Left hindlimb (tissue), 1 donor: ENCODE data around the gene CCDC80.

Experiments
- DNase-seq: peaks from one replicate; pipeline ENCODE4 v3.0.0-alpha.2; 2018

CCDC80 gene

DNA sequence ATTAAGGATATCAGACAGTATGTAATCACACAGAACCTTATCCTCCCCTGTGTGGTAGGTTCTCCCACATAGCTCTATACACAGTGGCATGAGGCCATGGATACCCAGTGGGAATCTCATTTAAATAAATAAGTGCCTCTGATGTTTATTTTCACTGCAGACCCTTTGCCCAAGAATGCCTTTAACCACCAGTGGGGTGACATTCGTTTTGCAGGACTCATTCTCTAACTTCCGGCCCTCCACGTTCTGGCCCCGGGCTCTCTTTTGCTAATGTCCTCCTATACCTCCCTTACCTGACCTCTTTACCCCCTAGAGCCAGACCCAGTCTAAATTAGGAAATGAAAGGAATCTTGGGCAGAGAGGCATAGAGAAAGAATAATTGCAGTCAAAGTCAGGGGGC is 8.3 kb downstream of the CCDC80 start:
- no peak for DNase-seq

DNA sequence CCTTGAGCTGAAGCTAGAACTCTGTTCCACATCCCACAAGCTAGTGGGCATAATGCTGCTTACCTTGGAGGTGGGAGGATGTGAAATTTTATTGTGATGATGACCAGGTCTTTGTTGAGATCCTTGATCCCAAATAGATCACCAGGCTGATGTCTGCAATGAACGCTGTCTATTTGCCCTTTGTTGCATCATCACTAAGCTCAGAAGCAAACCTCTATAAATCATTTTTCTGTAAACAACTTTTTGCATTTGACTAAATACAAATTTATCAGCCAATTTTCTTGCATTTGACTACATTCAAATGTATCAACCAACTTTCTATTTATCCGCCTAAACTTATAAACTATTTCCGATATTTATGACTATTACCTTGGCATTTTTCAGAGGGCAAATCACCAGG is 9.7 kb downstream of the CCDC80 start:
- DNase-seq, result no peak

DNA sequence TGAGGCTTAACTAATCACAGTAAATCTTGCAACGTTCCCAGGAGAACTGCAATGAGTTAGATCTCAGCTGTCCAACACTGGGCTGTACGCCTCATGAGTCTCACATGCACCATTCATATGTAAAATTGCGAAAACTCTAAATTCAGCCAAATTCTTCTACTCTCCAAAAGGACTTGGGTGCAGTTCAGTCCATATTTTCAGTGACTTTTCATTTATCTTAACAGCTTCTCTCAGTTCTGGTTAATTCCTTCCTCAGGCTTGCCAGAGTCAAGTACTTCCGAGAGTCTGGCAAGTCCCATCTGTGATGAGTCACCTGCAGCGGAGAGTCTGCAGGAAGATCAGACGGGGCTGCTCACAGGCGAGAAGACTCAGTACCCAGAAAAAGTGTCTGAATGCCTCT is 11.5 kb downstream of the CCDC80 start:
- peak; percentile 50 for DNase-seq

GRCh38 chr3:112627919-112628466 is 12.9 kb downstream of the CCDC80 start:
- DNase-seq, result peak; percentile 36

DNA sequence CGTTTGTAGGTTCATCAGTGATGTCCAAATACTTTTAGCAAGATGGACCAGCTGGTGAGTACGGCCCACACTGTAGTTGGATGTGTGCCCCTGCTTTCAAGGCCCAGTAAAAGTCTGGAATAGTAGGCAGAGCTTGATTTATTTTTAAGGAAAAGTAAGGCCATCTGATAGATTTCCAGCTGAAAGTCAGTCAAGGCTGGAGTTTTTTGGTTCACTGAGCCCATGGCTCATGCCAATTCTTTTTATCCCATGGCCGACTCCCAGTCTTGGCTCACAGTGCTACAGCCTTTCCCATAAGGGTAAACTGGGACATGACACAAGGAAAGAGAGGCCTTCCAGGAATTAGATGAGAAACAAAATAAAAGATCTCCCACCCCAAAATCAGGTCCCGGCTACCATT is 13.5 kb downstream of the CCDC80 start:
- DNase-seq, result peak; percentile 50

GRCh38 chr3:112623717-112624116 is 17.2 kb downstream of the CCDC80 start:
- no peak for DNase-seq

DNA sequence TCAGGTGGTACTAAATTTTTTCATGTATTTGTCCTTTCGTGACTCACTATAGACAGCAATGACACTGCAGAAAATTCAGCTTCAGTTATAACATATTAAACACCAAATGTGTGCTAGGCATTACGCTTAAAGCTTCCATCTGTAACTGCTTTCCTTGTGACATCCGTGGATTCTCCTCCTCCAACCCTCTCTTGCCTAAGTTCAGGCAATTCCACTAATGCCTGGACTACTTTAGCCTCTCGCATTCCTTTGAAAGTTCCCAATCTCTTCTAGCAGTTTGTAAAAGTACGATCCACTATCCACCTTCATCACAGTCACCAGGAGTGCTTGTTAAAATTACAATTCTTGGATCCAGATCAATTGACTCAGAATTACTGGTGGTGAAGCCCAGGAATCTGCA is 17.7 kb downstream of the CCDC80 start:
- DNase-seq, result no peak

DNA sequence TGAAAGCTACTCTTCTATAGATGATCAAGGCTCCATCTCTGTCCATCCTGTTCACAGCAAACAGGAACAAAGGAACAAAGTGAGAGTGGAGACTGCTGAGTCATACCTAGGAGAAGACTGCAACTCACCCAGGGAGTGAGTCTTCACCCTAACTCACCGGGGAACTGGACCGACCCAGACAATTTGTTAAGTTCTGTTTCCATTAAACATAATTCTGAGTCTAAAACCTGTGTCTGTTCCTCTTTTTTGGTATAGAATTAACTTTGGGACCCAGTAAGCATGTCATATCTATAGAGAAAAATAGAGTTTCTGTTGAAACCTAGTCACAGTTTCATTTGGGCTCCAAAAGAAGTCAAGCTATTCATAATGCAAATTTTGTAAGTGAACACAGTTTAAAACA is 21.6 kb downstream of the CCDC80 start:
- DNase-seq, result no peak

DNA sequence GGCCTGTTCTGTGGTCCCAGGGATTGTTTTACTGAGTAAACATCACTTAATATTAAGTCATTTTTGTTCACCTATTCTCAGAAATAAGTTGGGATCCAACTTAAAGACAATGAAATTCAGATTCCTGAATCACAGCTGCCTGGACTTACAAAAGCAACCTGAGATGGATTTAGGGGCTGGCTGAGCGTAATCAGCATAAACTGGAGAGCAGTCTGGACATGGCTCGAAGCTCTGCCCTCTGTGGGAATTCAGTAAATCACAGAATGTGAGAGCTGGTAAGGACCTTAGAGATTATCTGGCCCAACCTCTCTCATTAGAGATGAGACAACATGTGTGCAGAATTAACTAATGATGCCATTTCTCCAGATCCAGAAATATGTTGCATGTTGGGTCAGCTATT is 23.7 kb downstream of the CCDC80 start:
- no peak for DNase-seq

GRCh38 chr3:112615989-112616731 is 24.8 kb downstream of the CCDC80 start:
- no peak for DNase-seq

DNA sequence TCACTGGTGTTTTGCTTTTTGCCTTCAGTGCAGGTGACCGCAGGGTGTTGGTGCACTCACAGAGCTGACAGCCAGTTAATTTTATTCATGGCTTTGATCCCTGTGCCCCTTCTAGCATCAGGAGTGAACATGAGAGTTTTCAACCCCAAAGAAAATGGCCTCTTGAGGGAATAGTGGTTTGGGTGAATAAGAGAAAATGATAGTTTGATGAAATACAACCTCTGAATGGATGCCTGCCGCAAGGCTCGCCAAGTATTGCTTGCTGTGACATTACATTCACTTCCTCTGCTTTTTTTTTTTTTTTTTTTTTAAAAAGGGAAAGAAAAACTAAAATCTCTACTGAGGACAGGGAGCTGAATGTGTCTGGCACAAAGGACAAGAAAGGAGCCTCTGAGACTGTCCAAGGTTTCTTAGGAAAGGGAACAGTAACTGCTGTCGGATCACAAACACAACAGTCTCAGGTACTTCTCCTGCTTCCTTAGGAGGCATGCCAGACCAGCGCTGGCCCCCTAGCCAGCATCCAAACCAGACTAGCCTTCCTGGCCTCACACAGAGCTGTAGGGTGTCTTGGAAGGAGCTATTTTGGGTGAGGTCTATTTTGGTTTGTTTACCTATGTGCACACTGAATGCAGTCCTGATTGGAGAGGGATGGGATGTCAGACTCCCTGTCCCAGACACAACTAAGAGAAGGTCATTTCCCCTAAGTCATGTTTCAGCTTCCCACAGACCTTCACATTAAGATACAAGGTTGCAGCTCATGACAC is 29.0 kb downstream of the CCDC80 start:
- DNase-seq, result peak; percentile 37

DNA sequence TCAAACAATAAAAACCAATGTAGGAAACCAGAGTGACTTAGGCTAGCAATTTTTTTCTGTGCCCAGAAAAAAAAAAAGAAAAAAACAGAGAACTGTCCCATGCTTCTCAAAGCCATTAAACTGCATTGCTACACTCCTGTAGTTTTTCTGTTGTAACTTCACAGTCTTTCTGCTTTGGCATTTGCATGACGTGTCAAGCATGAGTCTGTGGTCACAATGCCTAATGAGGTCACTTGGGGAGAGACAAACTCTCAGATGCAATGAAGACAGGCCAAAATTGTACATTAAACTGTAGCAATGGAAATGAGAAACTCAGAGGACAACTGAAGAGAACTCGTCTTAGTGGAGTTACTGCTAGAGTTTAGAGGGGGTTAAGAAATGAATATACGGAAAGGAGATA is 30.8 kb downstream of the CCDC80 start:
- no peak for DNase-seq

DNA sequence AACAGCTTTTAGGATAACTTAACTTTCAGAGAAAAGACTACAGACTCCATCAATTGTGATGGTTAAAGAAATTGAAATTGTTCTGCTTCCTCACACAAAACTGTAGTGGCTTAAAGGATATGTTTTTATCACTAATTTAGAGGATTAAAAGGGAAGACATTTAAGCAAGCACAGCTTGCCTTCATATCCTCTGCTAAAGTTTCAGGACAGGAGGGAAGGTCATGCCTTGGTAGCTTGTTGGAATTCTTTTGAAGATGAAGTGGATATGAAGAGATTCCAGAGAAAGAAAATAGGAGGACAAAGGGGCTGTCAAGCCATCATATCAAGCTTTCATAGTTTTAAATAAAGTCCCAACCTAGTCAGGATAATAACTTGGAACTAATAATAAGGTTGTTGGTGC is 33.1 kb downstream of the CCDC80 start:
- DNase-seq, result no peak

DNA sequence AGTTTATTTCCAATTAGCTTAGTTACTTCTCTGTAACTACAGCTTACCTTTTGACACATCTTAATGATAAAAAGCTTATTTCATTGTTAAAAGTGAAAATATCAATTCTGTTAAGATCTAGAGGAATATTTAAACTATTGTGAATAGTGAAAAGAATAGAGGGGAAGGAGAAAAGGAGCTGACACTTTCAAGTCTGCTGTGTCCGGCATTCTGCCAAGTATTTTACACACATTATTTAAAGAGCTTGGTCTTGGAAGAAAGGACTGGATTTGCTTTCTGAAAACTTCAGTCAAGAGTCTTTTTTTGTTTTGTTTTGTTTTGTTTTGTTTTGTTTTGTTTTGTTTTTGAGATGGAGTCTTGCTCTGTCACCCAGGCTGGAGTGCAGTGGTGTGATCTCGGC is 34.8 kb downstream of the CCDC80 start:
- no peak for DNase-seq

DNA sequence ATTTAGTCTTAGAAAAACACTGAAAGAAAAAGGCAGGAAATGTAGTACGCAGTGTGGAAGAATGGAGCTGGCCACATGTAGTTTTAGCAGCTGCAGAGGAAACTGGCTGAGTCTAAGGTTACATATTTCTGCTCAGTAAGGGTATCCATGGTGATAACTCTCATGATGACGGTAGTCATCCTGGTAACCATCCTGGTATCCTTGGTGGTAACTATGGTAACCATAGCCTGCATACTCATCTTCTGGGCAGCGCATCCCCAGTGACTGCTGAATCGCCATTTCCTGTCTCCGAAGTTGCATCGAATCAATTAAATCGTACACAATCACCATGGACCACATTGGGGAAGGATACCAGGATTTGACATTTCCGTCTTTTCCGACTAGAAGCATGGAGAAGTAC is 35.7 kb downstream of the CCDC80 start:
- peak; percentile 45 for DNase-seq

DNA sequence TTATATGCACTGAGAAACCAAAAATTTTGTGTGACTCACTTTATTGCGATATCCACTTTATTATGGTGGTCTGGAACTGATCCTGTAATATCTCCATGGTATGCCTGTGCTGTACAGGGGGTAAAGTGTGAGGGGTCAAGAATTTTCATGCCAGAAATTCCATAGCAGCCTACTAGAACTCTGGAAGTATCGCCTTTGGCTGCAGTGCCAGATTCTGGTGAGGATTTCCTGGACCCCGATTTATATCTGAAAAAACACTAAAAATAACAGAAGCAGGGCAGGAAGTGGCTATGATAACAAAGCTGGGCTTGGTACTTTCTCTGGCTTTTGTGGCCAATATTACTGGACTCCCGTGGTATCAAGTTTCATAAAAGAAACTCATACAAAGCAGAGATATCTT is 36.4 kb downstream of the CCDC80 start:
- DNase-seq, result no peak

DNA sequence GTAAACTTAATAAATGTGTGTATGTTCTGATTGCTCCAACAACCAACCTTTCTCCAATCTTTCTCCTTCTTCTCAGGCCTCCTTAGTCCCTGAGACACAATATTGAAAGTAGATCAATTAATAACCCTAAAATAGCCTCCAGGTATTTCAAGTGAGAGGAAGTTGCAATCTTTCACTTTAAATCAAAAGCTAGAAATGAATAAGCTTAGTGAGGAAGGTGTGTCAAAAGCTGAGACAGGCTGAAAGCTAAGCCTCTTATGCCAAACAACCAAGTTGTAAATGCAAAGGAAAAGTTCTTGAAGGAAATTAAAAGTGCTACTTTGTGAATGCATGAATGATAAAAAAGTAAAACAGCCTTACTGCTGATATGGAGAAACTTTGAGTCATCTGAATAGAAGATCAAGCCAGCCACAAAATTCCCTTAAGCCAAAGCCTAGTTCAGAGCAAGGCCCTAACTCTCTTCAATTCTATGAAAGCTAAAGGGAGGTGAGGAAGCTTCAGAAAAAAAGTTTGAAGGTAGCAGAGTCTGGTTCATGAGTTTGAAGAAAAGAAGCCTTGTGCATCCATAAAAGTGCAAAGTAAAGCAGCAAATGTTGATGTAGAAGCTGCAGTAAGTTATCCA is 38.6 kb downstream of the CCDC80 start:
- no peak for DNase-seq

DNA sequence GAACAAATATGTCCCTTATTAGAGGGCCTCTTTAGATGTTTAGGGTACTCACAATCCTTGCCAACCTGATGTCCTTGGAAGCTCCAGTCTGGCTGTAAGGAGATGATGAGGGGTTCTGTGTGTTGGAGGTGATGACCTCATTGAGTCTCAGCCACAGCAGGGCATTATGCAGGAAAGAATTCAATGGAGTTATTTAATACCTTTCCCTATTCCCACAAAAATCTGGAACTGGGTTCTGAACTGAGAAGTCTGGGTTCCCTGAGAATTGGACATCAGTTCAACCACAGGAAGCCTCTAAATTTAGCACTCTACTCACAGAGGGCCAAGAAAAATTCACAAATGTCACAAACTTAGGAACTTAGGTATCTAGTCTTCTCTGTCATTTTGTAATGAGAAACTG is 42.2 kb downstream of the CCDC80 start:
- DNase-seq, result no peak

GRCh38 chr3:112597945-112598344 is 43.0 kb downstream of the CCDC80 start:
- DNase-seq, result no peak

DNA sequence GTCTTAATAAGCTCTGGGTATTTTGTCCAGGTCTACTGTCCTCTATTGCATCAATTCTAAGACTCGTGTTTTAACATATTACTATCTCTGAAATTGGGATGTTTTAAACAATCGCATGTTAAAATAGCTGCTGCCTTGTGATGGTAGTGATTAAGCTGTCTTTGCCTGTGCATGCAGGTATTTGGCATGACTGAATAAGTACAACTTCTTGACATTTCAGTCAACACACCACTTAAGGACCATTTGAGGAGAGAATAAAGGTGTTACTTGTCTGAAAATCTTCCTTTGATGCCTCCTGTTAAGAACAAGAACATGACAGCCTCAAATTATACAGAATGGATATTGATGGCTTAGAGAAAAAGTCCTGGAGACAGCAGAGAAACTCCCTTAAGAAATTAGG is 46.1 kb downstream of the CCDC80 start:
- DNase-seq, result no peak

- DNase-seq, result no peak
Measured at GRCh38 chr3:112593258-112593657, 47.7 kb downstream of the CCDC80 start.

- DNase-seq, result no peak
Measured at GRCh38 chr3:112587336-112587735, 53.6 kb downstream of the CCDC80 start.

DNA sequence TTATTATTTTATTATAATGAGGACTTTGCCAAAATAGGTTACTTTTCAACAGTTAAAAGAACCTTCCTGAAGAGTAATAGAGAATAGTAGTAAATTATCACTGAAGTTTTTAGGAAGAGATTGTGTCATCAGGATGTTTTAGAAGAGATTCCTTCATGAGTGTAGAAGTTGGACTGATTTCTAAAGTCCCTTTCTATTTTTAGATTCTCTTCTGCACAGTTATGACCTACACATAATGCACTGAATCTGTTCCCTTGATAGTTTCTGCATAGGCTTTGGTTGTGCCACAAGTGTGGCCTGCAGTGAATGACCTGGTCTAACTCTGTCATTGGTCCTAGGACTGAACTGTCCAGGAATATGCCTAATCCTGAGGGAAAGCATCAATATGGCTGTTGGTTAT is 55.2 kb downstream of the CCDC80 start:
- DNase-seq, result no peak

DNA sequence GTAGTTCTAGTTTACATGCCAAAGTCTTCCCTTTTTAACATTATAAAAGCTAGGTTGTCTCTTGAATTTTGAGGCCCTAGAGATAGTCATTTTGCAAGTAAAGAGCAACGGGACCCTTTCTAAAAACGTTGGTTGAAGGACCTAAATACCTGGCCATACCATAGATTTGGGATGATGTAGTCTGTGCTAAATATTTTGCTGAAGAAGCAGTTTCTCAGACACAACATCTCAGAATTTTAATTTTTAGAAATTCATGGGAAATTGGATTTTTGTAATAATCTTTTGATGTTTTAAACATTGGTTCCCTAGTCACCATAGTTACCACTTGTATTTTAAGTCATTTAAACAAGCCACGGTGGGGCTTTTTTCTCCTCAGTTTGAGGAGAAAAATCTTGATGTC is 57.8 kb downstream of the CCDC80 start:
- no peak for DNase-seq
